Measurements from ENCODE around the gene SAMD5.
"Not testable (repeated sequence)": the region's sequence is repeated elsewhere in the genome, so short reads cannot be mapped to it uniquely, and the experiment has no call there.

Gene SAMD5

GRCh38 chr6:147534116-147534860 lies 25.8 kb downstream of the SAMD5 start:
- no peak for DNase-seq (ENCODE audit: low read depth, low spot score)
- H3K4me3 ChIP-seq (ENCODE audit: low read depth, low read length): no peak overlapping the region
- in situ Hi-C loops (cut with HindIII; ENCODE audit: low sequenced_read_pairs): no loop called here
- no peak for TF ChIP-seq CTCF (IDR thresholded peaks at IDR 0.05; ENCODE audit: low read depth, low read length)

GRCh38 chr6:147538821-147539220 lies 30.3 kb downstream of the SAMD5 start:
- H3K4me3 ChIP-seq (ENCODE audit: low read depth, low read length): no peak overlapping the region
- in situ Hi-C loops (cut with HindIII; ENCODE audit: low sequenced_read_pairs): no loop called here
- DNase-seq (ENCODE audit: low read depth, low spot score): no peak
- TF ChIP-seq CTCF (IDR thresholded peaks at IDR 0.05; ENCODE audit: low read depth, low read length): no peak

- H3K4me3 ChIP-seq (ENCODE audit: low read depth, low read length): no peak overlapping the region
- in situ Hi-C loops (cut with HindIII; ENCODE audit: low sequenced_read_pairs): no loop called here
- no peak for DNase-seq (ENCODE audit: low read depth, low spot score)
- TF ChIP-seq CTCF (IDR thresholded peaks at IDR 0.05; ENCODE audit: low read depth, low read length): no peak
Observed at GRCh38 chr6:147540075-147540474, 31.6 kb downstream of the SAMD5 start.

- DNase-seq (ENCODE audit: low read depth, low spot score); H3K4me3 ChIP-seq (ENCODE audit: low read depth, low read length); in situ Hi-C loops (cut with HindIII; ENCODE audit: low sequenced_read_pairs): not testable (repeated sequence)
Observed at GRCh38 chr6:147542436-147542835, 33.9 kb downstream of the SAMD5 start.

- in situ Hi-C loops (cut with HindIII; ENCODE audit: low sequenced_read_pairs): no loop called here
- TF ChIP-seq CTCF (IDR thresholded peaks at IDR 0.05; ENCODE audit: low read depth, low read length): no peak
- H3K4me3 ChIP-seq (ENCODE audit: low read depth, low read length): no peak overlapping the region
- DNase-seq (ENCODE audit: low read depth, low spot score): no peak
Observed at GRCh38 chr6:147544420-147544819, 35.9 kb downstream of the SAMD5 start.

- in situ Hi-C loops (cut with HindIII; ENCODE audit: low sequenced_read_pairs): no loop called here
- no peak for TF ChIP-seq CTCF (IDR thresholded peaks at IDR 0.05; ENCODE audit: low read depth, low read length)
- H3K4me3 ChIP-seq (ENCODE audit: low read depth, low read length): no peak overlapping the region
- no peak for DNase-seq (ENCODE audit: low read depth, low spot score)
Observed at GRCh38 chr6:147546501-147547368, 38.2 kb downstream of the SAMD5 start.

- DNase-seq (ENCODE audit: low read depth, low spot score): no peak
- TF ChIP-seq CTCF (IDR thresholded peaks at IDR 0.05; ENCODE audit: low read depth, low read length): no peak
- H3K4me3 ChIP-seq (ENCODE audit: low read depth, low read length): no peak overlapping the region
- in situ Hi-C loops (cut with HindIII; ENCODE audit: low sequenced_read_pairs): no loop called here
Observed at GRCh38 chr6:147547369-147547902, 38.9 kb downstream of the SAMD5 start.
